IMR-90 (cell line): ENCODE data around the gene GPC6.

ENCODE experiments used
- FOS ChIP-seq: fragments of 150-350 bp; IDR thresholded peaks from 2 replicates; pipeline ENCODE4 v1.6.1; 2016; ENCODE audit warnings: low read depth, low read length
- MAFK ChIP-seq: IDR thresholded peaks from 2 replicates; pipeline ENCODE4 v1.6.1; 2012; ENCODE audit warnings: low read depth, low read length, improper control_type of control experiment
- TF ChIP-seq, protein P1 (sequence below): fragments of 150-350 bp; IDR thresholded peaks from 2 replicates; pipeline ENCODE4 v1.6.1; 2017; ENCODE audit warnings: mild to moderate bottlenecking, antibody characterized with exemption, low read length, low read depth

DNA sequence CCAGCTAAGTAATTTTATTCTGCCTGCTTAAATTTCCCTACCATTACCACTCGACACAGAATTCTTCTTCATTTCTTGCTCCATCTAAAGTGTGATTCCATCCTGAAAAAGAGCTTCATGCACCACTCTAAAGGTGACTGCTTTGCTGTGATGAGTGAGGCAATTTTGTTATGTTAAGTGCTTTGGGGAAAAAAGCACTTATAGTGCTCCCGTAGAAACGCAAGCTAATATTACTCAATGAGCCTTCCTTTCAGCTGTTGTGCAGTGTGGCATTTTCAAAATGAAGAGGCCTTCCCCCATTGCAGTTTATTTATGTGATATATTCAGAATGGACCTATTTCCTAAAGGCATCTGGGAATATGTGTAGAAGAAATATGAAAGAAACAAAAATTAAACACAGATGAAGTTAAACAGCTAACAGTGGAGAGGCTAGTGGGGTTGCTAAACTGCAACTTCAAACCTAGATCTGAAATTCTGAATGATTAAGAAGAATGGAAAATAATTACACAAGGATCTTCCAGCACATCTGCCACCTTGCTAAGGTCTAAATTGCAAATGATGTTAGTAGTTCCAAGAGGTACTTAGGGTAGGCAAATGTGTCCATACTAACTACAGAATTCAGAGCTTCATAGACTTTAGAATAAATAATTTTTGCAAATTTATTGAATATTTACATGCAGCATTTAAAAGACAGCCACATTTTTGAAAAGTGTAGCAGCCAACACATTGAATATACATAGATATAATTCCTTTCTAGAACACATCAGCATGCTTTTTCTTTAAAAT, 1041.2 kb downstream of the GPC6 start:
- TF ChIP-seq MAFK (no peak), FOS (no peak)
- TF ChIP-seq, protein P1, sequence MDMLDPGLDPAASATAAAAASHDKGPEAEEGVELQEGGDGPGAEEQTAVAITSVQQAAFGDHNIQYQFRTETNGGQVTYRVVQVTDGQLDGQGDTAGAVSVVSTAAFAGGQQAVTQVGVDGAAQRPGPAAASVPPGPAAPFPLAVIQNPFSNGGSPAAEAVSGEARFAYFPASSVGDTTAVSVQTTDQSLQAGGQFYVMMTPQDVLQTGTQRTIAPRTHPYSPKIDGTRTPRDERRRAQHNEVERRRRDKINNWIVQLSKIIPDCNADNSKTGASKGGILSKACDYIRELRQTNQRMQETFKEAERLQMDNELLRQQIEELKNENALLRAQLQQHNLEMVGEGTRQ, result no peak
